NCI-H345 treated with DMSO at 0.1 percent for 48 hours (cell line): ENCODE measurements around the gene NECAP2.
"Not testable (repeated sequence)": the region's sequence is repeated elsewhere in the genome, so short reads cannot be mapped to it uniquely, and the experiment has no call there.

Experiments used
- DNase-seq: peaks from one replicate; lab custom pipeline; 2025; ENCODE audit not compliant: unreplicated experiment; lab: John Stamatoyannopoulos, UW

NECAP2 gene

DNA sequence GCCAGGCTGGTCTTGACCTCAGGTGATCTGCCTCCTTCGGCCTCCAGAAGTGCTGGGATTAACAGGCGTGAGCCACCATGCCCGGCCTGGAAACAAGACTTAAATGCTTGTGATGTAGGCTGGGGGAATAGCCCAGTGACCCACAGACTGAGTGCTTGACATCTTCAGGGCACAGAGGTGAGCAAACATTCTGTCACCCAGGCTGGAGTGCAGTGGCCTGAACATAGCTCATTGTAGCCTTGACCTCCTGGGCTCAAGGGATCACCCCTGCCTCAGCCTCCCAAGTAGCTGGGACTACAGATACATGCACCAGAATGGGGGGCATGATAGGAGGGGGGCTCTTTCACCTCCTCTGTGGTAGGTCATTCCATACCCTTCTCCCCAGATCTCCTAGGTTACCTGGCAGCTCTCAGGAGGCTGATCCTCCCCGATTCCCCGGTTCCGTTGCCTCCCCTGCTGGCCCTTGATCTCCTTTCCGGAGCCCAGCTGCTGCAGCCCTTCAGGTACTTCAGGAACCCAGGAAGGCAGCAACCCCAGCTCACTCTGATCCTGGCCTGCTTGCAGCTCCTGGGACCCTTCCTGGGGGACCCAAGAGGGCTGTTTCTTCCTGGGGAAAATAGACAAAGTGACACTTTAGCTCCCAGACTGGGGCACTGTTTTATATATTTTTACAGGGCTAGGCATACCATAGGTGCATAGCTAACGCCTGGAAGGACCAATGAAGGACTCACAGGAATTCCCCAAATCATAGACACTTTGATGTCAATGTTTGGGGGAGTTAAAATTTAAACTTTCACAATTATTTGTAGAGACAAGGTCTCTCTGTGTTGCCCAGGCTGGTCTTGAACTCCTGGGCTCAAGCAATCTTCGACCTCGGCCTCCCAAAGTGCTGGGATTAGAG is 15.1 kb upstream of the NECAP2 start:
- DNase-seq: no peak

DNA sequence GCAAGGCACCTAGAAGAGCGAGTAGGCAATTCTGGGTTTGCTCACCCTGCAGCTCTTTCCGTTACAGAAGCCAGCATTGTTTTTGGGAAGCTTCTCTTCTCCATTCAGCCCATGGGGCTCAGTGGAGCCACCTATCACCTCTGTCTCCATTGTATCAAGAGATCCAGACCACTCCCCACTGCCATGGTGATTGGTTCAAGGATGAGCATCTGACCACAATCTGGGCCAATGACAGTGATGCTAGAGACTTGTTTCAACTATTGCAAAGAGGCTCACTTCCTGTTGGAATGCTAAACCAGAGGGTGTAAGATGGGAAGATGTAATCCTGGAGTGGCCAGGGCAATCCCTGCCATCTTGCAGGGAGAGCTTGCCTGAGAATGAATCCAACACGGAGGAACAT is 9.9 kb upstream of the NECAP2 start:
- DNase-seq: no peak

DNA sequence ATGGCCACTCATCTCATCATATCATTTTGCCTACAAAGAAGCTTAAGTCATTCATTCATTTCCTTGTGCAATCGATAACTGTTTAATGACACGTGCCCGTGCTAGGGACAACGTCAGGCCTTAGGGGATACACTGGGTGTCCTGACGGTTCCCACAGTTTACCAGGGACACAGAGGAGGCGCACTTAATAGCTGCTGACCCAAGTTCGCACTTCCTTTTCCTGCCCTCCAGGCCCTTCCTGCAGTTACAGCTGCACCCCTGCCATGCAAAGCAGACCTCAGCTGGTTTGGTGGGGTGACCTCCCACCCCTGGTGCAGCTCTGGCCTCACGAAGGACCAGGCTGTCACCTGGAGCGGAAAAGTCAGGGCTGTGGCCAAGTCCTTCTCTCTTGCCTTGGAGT is 7.5 kb upstream of the NECAP2 start:
- no peak for DNase-seq

DNA sequence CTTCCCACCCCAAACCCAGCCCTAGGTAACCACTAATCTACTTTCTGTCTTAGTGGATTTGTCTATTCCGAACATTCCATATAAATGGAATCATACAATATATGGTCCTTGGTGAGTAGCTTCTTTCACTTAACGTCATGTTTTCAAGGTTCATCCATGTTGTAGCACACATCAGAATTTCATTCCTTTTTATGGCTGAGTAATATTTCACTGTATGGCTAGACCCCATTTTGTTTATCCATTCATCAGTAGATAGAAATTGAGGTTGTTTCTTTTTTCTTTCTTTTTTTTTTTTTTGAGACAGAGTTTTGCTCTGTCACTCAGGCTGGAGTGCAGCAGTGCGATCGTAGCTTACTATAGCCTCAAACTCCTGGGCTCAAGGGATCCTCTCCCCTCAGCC is 6.5 kb upstream of the NECAP2 start:
- DNase-seq: no peak

DNA sequence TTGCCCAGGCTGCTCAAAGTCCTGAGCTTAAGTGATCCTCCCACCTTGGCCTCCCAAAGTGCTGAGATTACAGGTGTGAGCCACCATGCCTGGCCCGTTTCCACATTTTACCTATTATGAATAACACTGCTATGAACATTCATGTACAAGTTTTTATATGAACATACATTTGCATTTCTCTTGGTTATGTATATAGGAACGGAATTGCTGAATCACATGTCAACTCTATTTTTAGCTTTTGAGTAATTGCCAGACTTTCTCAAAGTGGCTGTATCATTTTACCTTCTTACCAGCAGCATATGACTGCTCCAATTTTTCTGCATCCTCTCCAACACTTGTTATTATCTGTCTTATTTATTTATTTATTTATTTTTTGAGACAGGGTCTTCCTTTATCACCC is 6.0 kb upstream of the NECAP2 start:
- DNase-seq: no peak

DNA sequence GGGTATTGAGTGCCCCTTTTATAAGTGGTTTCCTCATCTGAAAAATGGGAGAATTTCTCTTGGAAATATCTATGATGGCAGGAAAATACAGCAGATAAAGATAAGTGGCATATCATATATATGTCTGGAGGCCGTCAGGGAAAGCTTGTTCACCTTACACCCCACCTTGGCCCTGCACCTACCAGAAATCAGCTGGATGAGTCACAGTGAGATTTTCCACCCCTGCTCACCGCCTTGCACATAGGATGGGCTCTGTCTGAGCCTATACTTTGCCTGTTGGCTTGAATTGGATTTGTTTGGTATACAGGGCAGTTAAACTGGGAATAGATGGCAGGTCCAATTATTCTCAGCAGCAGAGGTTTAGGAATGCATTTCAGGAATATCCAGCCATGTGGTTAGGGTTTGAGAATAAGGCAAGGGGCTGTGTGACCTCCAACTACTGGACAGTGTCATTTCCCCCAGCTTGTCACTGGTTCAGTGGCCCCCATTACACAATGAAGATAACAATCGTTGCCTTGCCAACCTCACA is 3.5 kb upstream of the NECAP2 start, which contains the start of gene SPATA21:
Gene SPATA21, minus strand, starts transcription at position 479 of the 529 bp plus-strand sequence. CDS start 6,053 bp downstream, outside the sequence.
- no peak for DNase-seq

DNA sequence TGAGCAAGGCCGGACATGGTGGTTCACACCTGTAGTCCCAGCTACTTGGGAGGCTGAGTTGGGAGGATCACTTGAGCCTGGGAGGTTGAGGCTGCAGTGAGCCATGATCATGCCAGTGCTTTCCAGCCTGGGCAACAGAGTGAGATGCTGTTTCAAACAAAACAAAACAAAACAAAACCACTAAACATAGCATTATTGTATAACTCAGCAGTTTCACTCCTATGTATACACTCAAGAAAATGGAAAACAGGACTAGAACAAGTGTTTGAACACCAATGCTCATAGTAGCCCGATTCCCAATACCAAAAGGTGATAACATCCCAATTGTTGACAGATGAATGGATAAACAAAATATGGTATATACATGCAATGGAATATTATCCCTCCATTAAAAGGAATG is 2.0 kb upstream of the NECAP2 start:
- DNase-seq: no peak

DNA sequence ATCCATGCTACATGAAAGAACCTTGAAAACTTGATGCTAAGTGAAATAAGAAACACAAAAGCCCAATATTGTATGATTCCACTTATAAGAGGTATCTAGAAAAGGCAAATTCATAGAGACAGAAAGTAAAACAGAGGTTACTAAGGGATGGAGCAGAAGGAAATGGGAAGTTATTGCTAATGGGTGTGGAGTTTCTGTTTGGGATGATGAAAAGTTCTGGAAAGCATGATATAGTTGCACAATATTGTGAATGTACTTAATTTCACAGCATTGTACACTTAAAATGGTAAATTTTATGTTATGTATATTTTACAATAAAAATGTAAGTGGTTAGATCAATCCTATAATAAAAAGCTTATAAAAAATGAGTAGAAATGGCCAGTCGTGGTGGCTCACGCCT is 1.6 kb upstream of the NECAP2 start:
- no peak for DNase-seq

DNA sequence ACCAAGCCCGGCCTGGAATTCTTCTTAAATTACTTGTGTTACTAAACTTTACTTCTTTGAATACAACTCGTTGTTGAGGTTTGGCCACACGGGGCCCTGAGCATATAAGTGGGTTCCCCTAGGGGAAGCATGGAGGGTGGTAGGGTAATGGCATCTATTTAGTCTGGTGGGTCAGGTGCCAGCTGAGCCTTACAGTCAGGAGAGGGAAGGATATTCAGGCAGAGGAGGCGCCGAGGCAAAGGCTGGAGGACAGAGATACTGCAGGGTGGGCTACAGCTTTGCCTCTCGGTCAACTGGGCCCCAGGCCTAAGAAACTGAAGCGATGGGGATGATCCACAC is 424 bp upstream of the NECAP2 start:
- no peak for DNase-seq

DNA sequence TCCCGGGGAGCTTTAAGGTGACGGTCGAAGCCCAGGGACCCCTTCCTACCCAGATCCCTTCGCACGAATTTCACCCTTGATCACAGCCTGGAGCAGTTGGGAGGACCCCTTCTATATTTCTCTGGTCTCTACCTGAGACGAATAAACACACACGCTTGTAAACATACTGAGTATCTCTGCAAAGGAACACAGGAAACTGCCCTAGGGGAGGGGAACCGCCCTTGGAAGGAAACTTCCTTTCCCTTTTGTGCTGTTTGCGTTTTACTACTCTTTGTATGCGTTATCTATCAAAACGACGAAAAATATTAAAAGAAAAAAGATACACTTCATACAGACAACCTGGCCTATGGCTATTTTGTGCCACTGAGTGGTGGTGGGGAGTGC is 750 bp downstream of the NECAP2 start:
- no peak for DNase-seq

DNA sequence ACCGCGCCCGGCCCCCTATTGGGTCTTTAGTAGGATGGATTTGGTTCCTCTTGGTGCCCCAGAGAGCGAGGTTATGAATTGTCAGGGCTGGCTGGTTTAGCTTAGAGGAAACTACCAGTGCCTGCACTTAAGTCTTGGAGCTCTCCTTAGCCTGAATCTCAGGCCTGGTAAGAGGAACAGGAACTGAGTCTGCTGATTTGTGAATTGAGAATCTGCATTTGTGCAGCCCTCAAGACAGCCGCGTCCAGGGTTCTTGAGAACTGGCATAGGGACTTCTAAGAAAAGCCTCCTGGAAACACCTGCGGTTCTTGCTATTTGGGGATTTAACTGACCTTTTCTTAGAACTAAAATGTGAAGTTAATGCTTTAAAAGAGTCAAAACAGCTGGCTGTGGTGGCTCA is 1.7 kb downstream of the NECAP2 start:
- DNase-seq: no peak

DNA sequence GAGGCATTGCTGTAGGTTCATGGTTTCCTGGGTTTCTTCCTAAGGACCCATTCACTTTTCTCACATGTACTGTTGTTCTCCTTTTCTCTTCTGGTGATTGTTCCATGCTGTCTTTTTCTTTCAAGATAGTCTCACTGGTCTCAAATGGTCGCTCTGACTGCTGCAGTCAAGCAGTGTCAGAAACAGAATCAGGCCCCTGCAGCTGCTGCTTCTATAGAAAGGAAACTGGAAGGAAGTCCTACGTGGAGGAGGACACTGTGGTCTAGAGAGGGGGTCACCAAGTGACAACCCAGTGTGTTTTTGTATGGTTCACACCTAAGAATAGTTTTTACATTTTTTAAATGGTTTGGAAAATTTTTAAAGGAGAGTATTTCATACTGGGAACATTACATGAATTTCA is 2.4 kb downstream of the NECAP2 start:
- no peak for DNase-seq

DNA sequence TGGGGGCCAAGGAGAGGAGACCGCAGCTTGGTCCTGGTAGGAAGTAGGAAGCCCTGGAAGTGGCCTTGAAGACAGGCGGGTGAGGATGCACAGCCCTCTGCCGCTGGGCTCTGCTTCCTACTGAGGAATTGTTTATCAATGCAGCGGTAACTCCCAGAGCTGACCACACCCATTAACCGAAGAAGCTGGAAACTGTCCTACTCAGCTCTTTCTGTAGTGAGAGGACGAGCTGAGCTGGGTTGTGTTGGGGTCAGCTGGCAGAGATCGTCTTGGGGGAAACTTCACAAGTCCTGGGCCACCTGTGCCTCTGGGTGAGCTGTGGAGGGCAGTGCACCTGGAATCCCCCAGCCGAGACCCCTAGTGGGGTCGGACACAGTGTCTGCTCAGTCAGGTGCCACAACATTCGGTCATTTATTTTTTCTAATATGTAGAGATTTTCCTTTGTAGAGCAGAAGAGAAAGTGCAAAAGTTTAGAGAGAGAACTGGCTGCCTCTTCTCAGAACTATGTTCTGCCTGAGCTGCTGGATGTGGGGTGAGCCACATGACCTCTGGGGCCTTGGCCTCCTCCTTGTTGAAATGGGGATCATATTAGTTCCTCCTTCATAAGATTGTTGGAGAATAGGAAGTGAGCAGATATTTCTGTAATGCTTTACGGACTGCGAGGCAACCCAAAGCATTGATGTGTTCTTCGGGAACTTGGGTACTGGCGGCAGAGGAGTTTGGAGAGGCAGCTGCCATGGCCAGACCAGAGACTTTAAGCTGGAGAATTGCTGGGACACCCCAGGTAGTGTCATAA is 3.6 kb downstream of the NECAP2 start:
- no peak for DNase-seq

DNA sequence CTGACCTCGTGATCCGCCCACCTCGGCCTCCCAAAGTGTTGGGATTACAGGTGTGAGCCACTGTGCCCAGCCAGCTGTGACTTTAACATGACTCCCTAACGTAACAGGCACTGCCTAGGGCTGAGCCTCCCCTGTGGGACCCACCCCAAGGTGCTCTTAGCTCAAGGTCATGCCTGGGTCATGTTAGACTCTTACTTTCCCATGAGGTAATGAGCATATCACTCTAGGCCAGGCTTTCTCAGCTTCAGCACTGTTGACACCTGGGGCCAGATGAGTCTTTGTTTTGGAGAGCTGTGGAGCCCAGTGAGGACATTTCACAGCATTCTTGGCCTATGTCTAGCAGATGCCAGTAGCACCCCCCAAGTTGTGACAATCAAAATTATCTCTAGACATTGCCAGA is 4.5 kb downstream of the NECAP2 start:
- DNase-seq: no peak

DNA sequence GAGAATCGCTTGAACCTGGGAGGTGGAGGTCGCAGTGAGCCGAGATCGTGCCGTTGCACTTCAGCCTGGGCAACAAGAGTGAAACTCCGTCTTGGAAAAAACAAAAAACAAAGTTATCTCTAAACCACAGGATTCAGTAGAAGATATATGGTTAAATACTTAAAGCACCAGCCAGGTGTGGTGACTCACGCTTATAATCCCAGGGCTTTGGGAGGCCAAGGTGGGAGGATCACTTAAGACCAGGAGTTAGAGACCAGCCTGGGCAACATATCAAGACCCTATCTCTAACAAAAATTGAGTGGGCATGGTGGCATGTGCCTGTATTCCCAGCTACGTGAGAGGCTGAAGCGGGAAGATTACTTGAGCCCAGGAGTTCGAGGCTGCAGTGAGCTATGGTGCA is 5.6 kb downstream of the NECAP2 start:
- no peak for DNase-seq

DNA sequence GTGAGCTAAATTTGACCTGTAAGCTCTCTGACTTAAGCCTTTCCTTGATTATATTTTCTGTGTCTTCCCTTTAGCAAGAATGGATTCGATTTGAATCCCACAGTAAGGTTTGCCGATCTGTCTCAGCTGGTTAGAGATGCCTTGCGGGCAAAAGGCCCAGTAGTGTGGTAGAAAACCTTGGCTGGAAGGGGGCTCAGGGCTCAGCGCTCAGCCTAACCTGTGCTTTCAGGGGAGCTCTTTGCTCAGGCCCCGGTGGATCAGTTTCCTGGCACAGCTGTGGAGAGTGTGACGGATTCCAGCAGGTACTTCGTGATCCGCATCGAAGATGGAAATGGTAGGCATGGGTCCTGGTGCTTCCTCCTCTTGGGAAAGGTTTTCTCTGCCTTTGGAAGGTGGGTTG is 7.1 kb downstream of the NECAP2 start:
- no peak for DNase-seq

DNA sequence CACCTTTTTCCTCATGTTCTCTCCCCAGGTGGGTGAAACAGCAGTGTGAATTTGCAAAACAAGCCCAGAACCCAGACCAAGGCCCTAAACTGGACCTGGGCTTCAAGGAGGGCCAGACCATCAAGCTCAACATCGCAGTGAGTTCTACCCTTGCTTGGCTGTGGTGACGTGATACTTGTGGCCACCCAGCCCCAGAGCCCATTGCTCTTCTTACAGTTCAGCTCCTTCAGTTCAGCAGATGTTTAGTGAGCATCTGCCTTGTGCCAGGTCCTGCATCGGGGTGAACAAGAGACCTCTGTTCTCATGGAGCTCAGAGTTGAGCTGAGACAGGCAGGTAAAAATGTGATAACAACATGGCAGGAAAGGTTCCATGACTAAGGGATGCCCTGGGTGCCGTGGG is 8.5 kb downstream of the NECAP2 start:
- no peak for DNase-seq

DNA sequence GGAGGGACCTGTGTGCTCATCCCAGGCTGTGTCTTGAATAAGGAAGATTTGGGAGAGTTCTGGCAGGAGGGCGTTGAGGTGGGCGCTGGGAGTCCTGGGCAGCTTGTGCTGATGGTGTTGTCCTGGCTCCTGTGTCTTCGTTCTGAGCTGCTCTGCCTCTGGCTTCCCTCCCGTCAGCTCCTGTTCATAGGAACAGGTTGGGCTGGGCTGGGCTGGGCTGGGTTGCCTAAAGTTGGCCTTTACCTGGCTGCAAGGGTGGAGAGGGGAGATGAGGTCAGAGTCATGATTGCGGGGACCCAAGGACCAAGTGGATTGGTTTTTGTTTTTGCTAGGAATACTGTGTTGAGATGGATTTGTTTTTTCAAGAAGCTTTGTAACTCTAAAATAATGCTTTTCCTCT is 9.1 kb downstream of the NECAP2 start:
- no peak for DNase-seq

DNA sequence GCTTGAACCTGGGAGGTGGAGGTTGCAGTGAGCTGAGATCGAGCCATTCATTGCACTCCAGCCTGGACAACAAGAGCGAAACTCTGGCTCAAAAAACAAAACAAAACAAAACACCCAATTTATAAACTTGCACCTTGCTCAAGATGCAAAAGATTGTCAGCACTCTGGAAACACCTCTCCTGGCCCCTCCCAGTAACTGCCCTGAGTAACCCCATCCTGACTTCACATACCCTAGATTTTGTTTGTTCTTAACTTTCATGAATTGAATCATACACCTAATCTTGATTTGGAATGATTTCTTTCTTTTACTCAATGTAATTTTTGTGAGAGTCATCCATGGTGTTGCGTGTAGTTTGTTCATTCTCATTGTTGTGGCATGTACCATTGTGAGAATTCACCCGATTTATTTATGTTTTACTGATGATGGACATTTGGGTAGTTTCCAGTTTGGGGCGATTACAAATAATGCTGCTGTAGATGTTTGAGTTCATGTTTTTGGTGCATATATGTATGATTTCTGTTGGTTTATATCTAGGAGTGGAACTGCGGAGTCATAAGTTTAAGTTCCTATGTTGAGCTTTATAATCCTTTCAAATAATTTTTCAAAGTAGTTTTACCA is 10.4 kb downstream of the NECAP2 start:
- DNase-seq: no peak

DNA sequence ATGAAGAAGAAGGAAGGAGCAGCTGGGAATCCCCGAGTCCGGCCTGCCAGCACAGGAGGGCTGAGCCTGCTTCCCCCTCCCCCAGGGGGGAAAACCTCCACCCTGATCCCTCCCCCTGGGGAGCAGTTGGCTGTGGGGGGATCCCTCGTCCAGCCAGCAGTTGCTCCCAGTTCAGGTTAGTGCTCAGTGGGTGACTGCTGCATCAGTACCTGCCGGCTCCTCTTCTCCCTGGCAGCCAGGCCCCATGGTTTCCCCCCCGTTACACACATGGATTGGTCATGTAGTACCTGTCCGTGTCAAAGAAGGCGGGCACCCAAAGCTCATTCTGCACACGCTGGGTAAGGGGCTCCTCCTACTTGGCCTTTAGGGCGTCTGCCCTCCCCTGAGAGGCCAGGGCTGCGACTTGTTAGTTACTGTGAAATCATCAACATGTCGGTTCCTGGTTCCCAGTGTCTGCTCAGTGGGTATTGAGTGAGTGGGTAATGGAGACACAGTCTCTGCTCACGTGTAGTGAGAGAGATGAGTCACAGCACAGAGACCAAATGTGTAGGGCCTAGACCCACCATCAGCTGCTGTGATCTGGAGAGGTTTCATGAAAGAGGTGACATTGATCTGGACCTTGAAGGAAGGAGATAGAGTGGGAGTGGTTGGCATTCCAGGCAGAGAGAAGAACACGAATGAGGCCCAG is 11.5 kb downstream of the NECAP2 start:
- DNase-seq: no peak

DNA sequence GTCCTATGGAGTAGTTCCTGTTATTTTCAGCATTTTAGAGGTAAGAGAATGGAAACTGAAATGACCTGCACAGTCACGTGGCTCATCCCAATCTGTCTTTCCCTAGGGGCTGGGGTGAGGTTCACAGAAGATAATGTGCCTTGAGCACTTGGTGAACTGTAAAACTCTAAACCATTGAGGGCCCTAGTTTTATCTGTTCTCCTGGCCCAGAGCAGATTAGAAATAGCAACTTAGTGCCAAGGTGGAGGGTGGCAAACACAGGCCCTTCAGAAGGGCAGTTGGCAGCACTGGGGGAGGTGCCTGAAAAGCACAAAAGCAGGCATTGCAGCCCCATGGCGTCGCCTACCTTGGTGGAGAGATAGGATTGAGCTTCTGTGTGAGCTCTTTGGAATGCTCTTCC is 14.4 kb downstream of the NECAP2 start:
- DNase-seq: not testable (repeated sequence)
